ENCODE measurements around the gene PPM1L. TPM values are rescaled to one million over a fixed set of nuclear protein-coding genes. Genes with fewer than 3 reads are reported as not detected.

PPM1L gene
- polyA plus RNA-seq, 3 donors: 5.5 to 9.9 (median 7.8) TPM

GRCh38 chr3:161028555-161029153 lies 272.6 kb downstream of the PPM1L start:
- no peak for DNase-seq
- H3K4me1 ChIP-seq (ENCODE audit: control insufficient read depth in 1 of 2, insufficient read depth in 2 of 2, low read length in 2 of 2): peaks cover 0 to 6% of the 10 kb centered on the region in 2 donors
- WGBS (ENCODE audit: insufficient coverage): no CpG with 5 or more reads among the region's 5 CpGs
- no peak overlapping the region for H3K9ac ChIP-seq (ENCODE audit: insufficient read depth, low read length, poor library complexity, severe bottlenecking)
- Mint-ChIP-seq H3K27me3 (ENCODE audit: low read depth in 3 of 3) (peaks cover 0 to 3% (median 1%) of the 10 kb centered on the region in 3 donors), H3K36me3 (peaks cover 10 to 11% of the 10 kb centered on the region in 2 donors), H3K27ac (peak overlapping the region in 1 of 7 donors; percentile 22), H3K9me3 (peaks cover 3 to 21% (median 10%) of the 10 kb centered on the region in 7 donors), H3K4me3 (no peak overlapping the region), H3K4me1 (peaks cover 5% of the 10 kb centered on the region)
- no peaks in the 10 kb centered on the region for H3K36me3 ChIP-seq (replicated peaks in 1 of 2; ENCODE audit: control insufficient read depth in 1 of 2, insufficient read depth in 2 of 2, low read length in 2 of 2)
- H3K4me3 ChIP-seq (replicated peaks in 1 of 3; ENCODE audit: low read depth in 2 of 3, low read length in 3 of 3): no peak overlapping the region
- H3K9me3 ChIP-seq (replicated peaks in 1 of 2; ENCODE audit: control insufficient read depth in 1 of 2, insufficient read depth in 1 of 2, low read length in 2 of 2): peaks cover 5 to 14% of the 10 kb centered on the region in 2 donors
- no peak overlapping the region for H2AFZ ChIP-seq (ENCODE audit: insufficient read depth, low read depth, low read length, poor library complexity, severe bottlenecking)
- H3K27ac ChIP-seq (ENCODE audit: low read depth in 1 of 2, low read length in 2 of 2): no peak overlapping the region
- no peak overlapping the region for H3K4me2 ChIP-seq (replicated peaks; ENCODE audit: extremely low read depth, low read length, poor library complexity, severe bottlenecking)
- no peak for TF ChIP-seq CTCF (IDR thresholded peaks at IDR 0.05)
- intact Hi-C loops (cut with micrococcal nuclease): no loop called here
- H3K27me3 ChIP-seq (ENCODE audit: control insufficient read depth in 2 of 2, insufficient read depth in 2 of 2, low read length in 2 of 2): no peaks in the 10 kb centered on the region
- H4K20me1 ChIP-seq (ENCODE audit: insufficient read depth, low read length): no peaks in the 10 kb centered on the region
- H3K79me2 ChIP-seq (ENCODE audit: insufficient read depth, low read length): no peaks in the 10 kb centered on the region

GRCh38 chr3:161031134-161031533 lies 275.1 kb downstream of the PPM1L start:
- Histone ChIP-seq H3K4me3 (replicated peaks in 1 of 3; ENCODE audit: low read depth in 2 of 3, low read length in 3 of 3) (no peak overlapping the region), H3K79me2 (ENCODE audit: insufficient read depth, low read length) (no peaks in the 10 kb centered on the region), H3K9ac (ENCODE audit: insufficient read depth, low read length, poor library complexity, severe bottlenecking) (no peak overlapping the region), H3K36me3 (replicated peaks in 1 of 2; ENCODE audit: control insufficient read depth in 1 of 2, insufficient read depth in 2 of 2, low read length in 2 of 2) (no peaks in the 10 kb centered on the region), H3K4me1 (ENCODE audit: control insufficient read depth in 1 of 2, insufficient read depth in 2 of 2, low read length in 2 of 2) (peaks cover 10 to 22% of the 10 kb centered on the region in 2 donors), H2AFZ (ENCODE audit: insufficient read depth, low read depth, low read length, poor library complexity, severe bottlenecking) (no peak overlapping the region), H3K27ac (ENCODE audit: low read depth in 1 of 2, low read length in 2 of 2) (no peak overlapping the region), H3K4me2 (replicated peaks; ENCODE audit: extremely low read depth, low read length, poor library complexity, severe bottlenecking) (no peak overlapping the region), H3K9me3 (replicated peaks in 1 of 2; ENCODE audit: control insufficient read depth in 1 of 2, insufficient read depth in 1 of 2, low read length in 2 of 2) (no peaks in the 10 kb centered on the region), H3K27me3 (ENCODE audit: control insufficient read depth in 2 of 2, insufficient read depth in 2 of 2, low read length in 2 of 2) (no peaks in the 10 kb centered on the region), H4K20me1 (ENCODE audit: insufficient read depth, low read length) (no peaks in the 10 kb centered on the region)
- DNase-seq: no peak
- no peak for TF ChIP-seq CTCF (IDR thresholded peaks at IDR 0.05)
- 100% methylated on average over 1 of the region's 1 CpG for WGBS (ENCODE audit: insufficient coverage)
- Mint-ChIP-seq H3K27me3 (ENCODE audit: low read depth in 3 of 3) (peaks cover 1 to 3% (median 2%) of the 10 kb centered on the region in 3 donors), H3K4me3 (no peak overlapping the region), H3K36me3 (peaks cover 7 to 11% of the 10 kb centered on the region in 2 donors), H3K9me3 (peaks cover 0 to 19% (median 2%) of the 10 kb centered on the region in 7 donors), H3K27ac (no peak overlapping the region), H3K4me1 (peaks cover 27% of the 10 kb centered on the region)
- intact Hi-C loops (cut with micrococcal nuclease): no loop called here
